ENCODE measurements around the gene TEX2.
"Not testable (repeated sequence)": the region's sequence is repeated elsewhere in the genome, so short reads cannot be mapped to it uniquely, and the experiment has no call there.

Gene TEX2

GRCh38 chr17:64216338-64217248 is 46.5 kb downstream of the TEX2 start:
- H3K9me3 ChIP-seq (ENCODE audit: insufficient read depth, low read depth, low read length) = no peaks in the 10 kb centered on the region
- peaks cover 4% of the 10 kb centered on the region; the same call in 1 of the 2 replicates for H3K4me1 ChIP-seq (ENCODE audit: insufficient read depth, low read length)
- H3K36me3 ChIP-seq (ENCODE audit: insufficient read depth, low read depth, low read length) = peaks cover 16% of the 10 kb centered on the region
- H3K9ac ChIP-seq (ENCODE audit: low read depth, low read length) = peak overlapping the region; percentile 12; the same call in 1 of the 2 replicates
- no peak overlapping the region for H3K4me3 ChIP-seq (ENCODE audit: low read length)
- no peaks in the 10 kb centered on the region for H3K27me3 ChIP-seq (ENCODE audit: insufficient read depth, low read length)
- no peak overlapping the region for H3K27ac ChIP-seq (ENCODE audit: low read length)

- Histone ChIP-seq H3K36me3 (ENCODE audit: insufficient read depth, low read depth, low read length) (peaks cover 16% of the 10 kb centered on the region), H3K4me3 (ENCODE audit: low read length) (no peak overlapping the region), H3K9me3 (ENCODE audit: insufficient read depth, low read depth, low read length) (no peaks in the 10 kb centered on the region), H3K27ac (ENCODE audit: low read length) (no peak overlapping the region), H3K27me3 (ENCODE audit: insufficient read depth, low read length) (no peaks in the 10 kb centered on the region), H3K9ac (ENCODE audit: low read depth, low read length) (peak overlapping the region; percentile 12; the same call in 1 of the 2 replicates), H3K4me1 (ENCODE audit: insufficient read depth, low read length) (peaks cover 4% of the 10 kb centered on the region; the same call in 1 of the 2 replicates)
Observed at GRCh38 chr17:64216000-64216337, 47.1 kb downstream of the TEX2 start.

GRCh38 chr17:64214950-64215349 is 48.1 kb downstream of the TEX2 start:
- H3K4me1 ChIP-seq (ENCODE audit: insufficient read depth, low read length) = peaks cover 5% of the 10 kb centered on the region; the same call in 1 of the 2 replicates
- H3K4me3 ChIP-seq (ENCODE audit: low read length) = no peak overlapping the region
- H3K27ac ChIP-seq (ENCODE audit: low read length) = no peak overlapping the region
- H3K36me3 ChIP-seq (ENCODE audit: insufficient read depth, low read depth, low read length) = peaks cover 16% of the 10 kb centered on the region
- no peaks in the 10 kb centered on the region for H3K9me3 ChIP-seq (ENCODE audit: insufficient read depth, low read depth, low read length)
- H3K27me3 ChIP-seq (ENCODE audit: insufficient read depth, low read length) = no peaks in the 10 kb centered on the region
- H3K9ac ChIP-seq (ENCODE audit: low read depth, low read length) = no peak overlapping the region

GRCh38 chr17:64213995-64214811 is 48.9 kb downstream of the TEX2 start:
- Histone ChIP-seq H3K27ac (ENCODE audit: low read length) (no peak overlapping the region), H3K36me3 (ENCODE audit: insufficient read depth, low read depth, low read length) (peaks cover 16% of the 10 kb centered on the region), H3K4me1 (ENCODE audit: insufficient read depth, low read length) (peaks cover 13% of the 10 kb centered on the region; the same call in 1 of the 2 replicates), H3K27me3 (ENCODE audit: insufficient read depth, low read length) (no peaks in the 10 kb centered on the region), H3K9ac (ENCODE audit: low read depth, low read length) (no peak overlapping the region), H3K9me3 (ENCODE audit: insufficient read depth, low read depth, low read length) (no peaks in the 10 kb centered on the region), H3K4me3 (ENCODE audit: low read length) (no peak overlapping the region)

- H3K27me3 ChIP-seq (ENCODE audit: insufficient read depth, low read length) = no peaks in the 10 kb centered on the region
- H3K4me1 ChIP-seq (ENCODE audit: insufficient read depth, low read length) = peaks cover 9% of the 10 kb centered on the region; the same call in 1 of the 2 replicates
- H3K9ac ChIP-seq (ENCODE audit: low read depth, low read length) = no peak overlapping the region
- peaks cover 16% of the 10 kb centered on the region for H3K36me3 ChIP-seq (ENCODE audit: insufficient read depth, low read depth, low read length)
- H3K4me3 ChIP-seq (ENCODE audit: low read length) = no peak overlapping the region
- no peaks in the 10 kb centered on the region for H3K9me3 ChIP-seq (ENCODE audit: insufficient read depth, low read depth, low read length)
- H3K27ac ChIP-seq (ENCODE audit: low read length) = no peak overlapping the region
Observed at GRCh38 chr17:64212122-64212521, 50.9 kb downstream of the TEX2 start.

GRCh38 chr17:64209983-64210382 is 53.1 kb downstream of the TEX2 start:
- H3K36me3 ChIP-seq (ENCODE audit: insufficient read depth, low read depth, low read length) = peaks cover 16% of the 10 kb centered on the region
- H3K4me3 ChIP-seq (ENCODE audit: low read length) = no peak overlapping the region
- H3K9me3 ChIP-seq (ENCODE audit: insufficient read depth, low read depth, low read length) = no peaks in the 10 kb centered on the region
- peaks cover 9% of the 10 kb centered on the region; the same call in 1 of the 2 replicates for H3K4me1 ChIP-seq (ENCODE audit: insufficient read depth, low read length)
- H3K9ac ChIP-seq (ENCODE audit: low read depth, low read length) = no peak overlapping the region
- no peaks in the 10 kb centered on the region for H3K27me3 ChIP-seq (ENCODE audit: insufficient read depth, low read length)
- H3K27ac ChIP-seq (ENCODE audit: low read length) = no peak overlapping the region

GRCh38 chr17:64209356-64209941 is 53.6 kb downstream of the TEX2 start:
- no peaks in the 10 kb centered on the region for H3K9me3 ChIP-seq (ENCODE audit: insufficient read depth, low read depth, low read length)
- peaks cover 16% of the 10 kb centered on the region for H3K36me3 ChIP-seq (ENCODE audit: insufficient read depth, low read depth, low read length)

GRCh38 chr17:64208656-64209055 is 54.4 kb downstream of the TEX2 start:
- H3K9ac ChIP-seq (ENCODE audit: low read depth, low read length); H3K9me3 ChIP-seq (ENCODE audit: insufficient read depth, low read depth, low read length); H3K4me3 ChIP-seq (ENCODE audit: low read length); H3K27me3 ChIP-seq (ENCODE audit: insufficient read depth, low read length); H3K4me1 ChIP-seq (ENCODE audit: insufficient read depth, low read length); H3K27ac ChIP-seq (ENCODE audit: low read length): not testable (repeated sequence)
- peaks cover 15% of the 10 kb centered on the region for H3K36me3 ChIP-seq (ENCODE audit: insufficient read depth, low read depth, low read length)

More at GRCh38 chr17:64209356-64209941, 53.6 kb downstream of the TEX2 start:
- Histone ChIP-seq H3K4me1 (ENCODE audit: insufficient read depth, low read length) (peaks cover 9% of the 10 kb centered on the region; the same call in 1 of the 2 replicates), H3K4me3 (ENCODE audit: low read length) (no peak overlapping the region), H3K9ac (ENCODE audit: low read depth, low read length) (no peak overlapping the region), H3K27ac (ENCODE audit: low read length) (no peak overlapping the region), H3K27me3 (ENCODE audit: insufficient read depth, low read length) (no peaks in the 10 kb centered on the region)

- no peaks in the 10 kb centered on the region for H3K27me3 ChIP-seq (ENCODE audit: insufficient read depth, low read length)
- peaks cover 27% of the 10 kb centered on the region for H3K4me1 ChIP-seq (ENCODE audit: insufficient read depth, low read length)
- H3K4me3 ChIP-seq (ENCODE audit: low read length) = no peak overlapping the region
- no peaks in the 10 kb centered on the region for H3K36me3 ChIP-seq (ENCODE audit: insufficient read depth, low read depth, low read length)
- H3K27ac ChIP-seq (ENCODE audit: low read length) = no peak overlapping the region
- no peak overlapping the region for H3K9ac ChIP-seq (ENCODE audit: low read depth, low read length)
- H3K9me3 ChIP-seq (ENCODE audit: insufficient read depth, low read depth, low read length) = no peaks in the 10 kb centered on the region
Observed at GRCh38 chr17:64205804-64206203, 57.3 kb downstream of the TEX2 start.

GRCh38 chr17:64203630-64204029 is 59.4 kb downstream of the TEX2 start:
- no peak overlapping the region for H3K27ac ChIP-seq (ENCODE audit: low read length)
- no peaks in the 10 kb centered on the region for H3K27me3 ChIP-seq (ENCODE audit: insufficient read depth, low read length)
- no peaks in the 10 kb centered on the region for H3K9me3 ChIP-seq (ENCODE audit: insufficient read depth, low read depth, low read length)
- no peak overlapping the region for H3K4me3 ChIP-seq (ENCODE audit: low read length)
- H3K36me3 ChIP-seq (ENCODE audit: insufficient read depth, low read depth, low read length) = no peaks in the 10 kb centered on the region
- no peak overlapping the region for H3K9ac ChIP-seq (ENCODE audit: low read depth, low read length)
- H3K4me1 ChIP-seq (ENCODE audit: insufficient read depth, low read length) = peaks cover 25% of the 10 kb centered on the region

- no peaks in the 10 kb centered on the region for H3K9me3 ChIP-seq (ENCODE audit: insufficient read depth, low read depth, low read length)
- no peak overlapping the region for H3K27ac ChIP-seq (ENCODE audit: low read length)
- H3K9ac ChIP-seq (ENCODE audit: low read depth, low read length) = no peak overlapping the region
- no peaks in the 10 kb centered on the region for H3K36me3 ChIP-seq (ENCODE audit: insufficient read depth, low read depth, low read length)
- H3K4me1 ChIP-seq (ENCODE audit: insufficient read depth, low read length) = peaks cover 25% of the 10 kb centered on the region
- H3K4me3 ChIP-seq (ENCODE audit: low read length) = no peak overlapping the region
- H3K27me3 ChIP-seq (ENCODE audit: insufficient read depth, low read length) = no peaks in the 10 kb centered on the region
Observed at GRCh38 chr17:64202683-64203344, 60.2 kb downstream of the TEX2 start.
